GM18951 (cell line): ENCODE data around the gene ATP2B3.

Source experiments
- POLR2A ChIP-seq: IDR thresholded peaks from 4 replicates; pipeline ENCODE4 v1.6.1; 2011; ENCODE audit warnings: mild to moderate bottlenecking; ENCODE audit not compliant: insufficient read length, insufficient read depth; ENCODE audit errors: extremely low read depth
- in situ Hi-C: fragments of 300-500 bp; cut with MboI; formaldehyde crosslinking; loops from one replicate; pipeline ENCODE4 v1.12.0; 2022; ENCODE audit warnings: low sequenced_read_pairs, mixed read lengths, inconsistent platforms; ENCODE audit not compliant: unreplicated experiment

Gene ATP2B3

DNA sequence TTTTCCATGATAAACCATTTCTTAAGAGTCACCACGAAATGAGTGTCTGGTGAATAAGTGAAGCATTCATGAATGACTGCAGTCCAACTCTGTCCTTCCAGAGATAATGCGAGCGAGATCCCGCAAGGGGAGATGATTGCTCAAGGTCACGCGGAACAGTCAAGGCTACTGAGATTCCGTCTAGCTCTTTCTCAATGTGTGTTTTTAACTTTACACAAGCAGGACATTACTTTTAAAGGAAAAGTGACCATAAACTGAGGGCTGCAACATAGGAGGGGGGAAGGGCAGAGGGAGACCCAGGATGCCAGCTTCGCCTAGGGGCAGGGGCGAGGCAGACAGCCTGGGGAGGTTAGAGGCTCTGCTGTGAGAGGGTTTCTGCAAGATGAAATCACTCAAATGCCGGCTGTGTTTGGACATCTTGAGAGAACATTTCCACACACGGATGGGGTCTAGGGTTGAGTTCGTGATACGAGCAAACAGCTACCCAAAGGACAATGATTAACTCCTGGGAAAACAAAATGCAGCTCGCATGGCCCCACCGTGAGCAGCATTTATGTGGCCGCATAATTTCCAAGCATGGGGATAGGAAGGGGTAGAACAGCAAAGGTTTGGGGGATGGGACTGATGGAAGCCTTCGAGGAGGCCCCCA is 105.3 kb downstream of the ATP2B3 start:
- in situ Hi-C loops, result no loop called here
- no peak for TF ChIP-seq POLR2A

- TF ChIP-seq POLR2A, result no peak
- in situ Hi-C loops, result no loop called here
Observed at GRCh38 chrX:153623310-153624029, 106.0 kb downstream of the ATP2B3 start.

- no peak for TF ChIP-seq POLR2A
- in situ Hi-C loops, result no loop called here
Observed at GRCh38 chrX:153624196-153625091, 107.0 kb downstream of the ATP2B3 start.

DNA sequence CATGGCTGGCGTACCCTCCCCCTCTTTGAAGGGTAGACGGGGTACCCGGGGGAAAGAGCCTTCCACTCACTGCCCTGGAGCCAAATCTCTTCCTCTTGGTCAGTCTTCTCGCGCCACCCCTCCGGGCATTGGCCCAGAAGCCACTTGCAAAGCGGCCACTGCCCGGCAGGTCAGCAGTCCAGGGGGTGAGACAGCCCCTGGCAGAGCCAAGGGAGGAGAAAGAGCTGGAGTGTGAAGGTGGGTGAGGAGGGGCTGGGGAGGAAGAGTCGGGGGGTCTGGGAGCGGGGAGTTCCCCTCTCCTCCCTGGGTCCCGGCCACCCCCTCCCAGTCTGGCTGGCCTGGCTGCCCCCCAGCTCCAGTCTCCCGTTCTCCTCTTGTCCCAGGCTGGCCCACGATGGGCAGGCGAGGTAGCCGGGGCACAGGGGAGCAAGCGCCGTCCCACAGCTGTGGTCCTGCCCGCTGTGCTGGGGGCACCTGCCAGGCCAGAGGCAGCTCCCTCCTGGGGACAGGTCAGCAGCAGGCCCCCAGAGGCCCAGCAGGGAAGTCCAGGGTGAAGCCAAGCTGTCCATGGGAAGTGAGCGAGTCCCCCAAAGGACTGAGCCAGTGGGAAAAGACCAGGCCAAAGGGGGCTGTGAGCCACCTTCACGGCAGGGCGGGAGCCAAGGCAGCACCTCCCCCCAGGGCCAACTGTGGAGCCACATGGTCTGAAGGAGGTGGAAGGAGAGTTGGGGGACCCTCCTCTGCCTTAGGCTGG is 108.0 kb downstream of the ATP2B3 start:
- no peak for TF ChIP-seq POLR2A
- in situ Hi-C loops, result no loop called here

DNA sequence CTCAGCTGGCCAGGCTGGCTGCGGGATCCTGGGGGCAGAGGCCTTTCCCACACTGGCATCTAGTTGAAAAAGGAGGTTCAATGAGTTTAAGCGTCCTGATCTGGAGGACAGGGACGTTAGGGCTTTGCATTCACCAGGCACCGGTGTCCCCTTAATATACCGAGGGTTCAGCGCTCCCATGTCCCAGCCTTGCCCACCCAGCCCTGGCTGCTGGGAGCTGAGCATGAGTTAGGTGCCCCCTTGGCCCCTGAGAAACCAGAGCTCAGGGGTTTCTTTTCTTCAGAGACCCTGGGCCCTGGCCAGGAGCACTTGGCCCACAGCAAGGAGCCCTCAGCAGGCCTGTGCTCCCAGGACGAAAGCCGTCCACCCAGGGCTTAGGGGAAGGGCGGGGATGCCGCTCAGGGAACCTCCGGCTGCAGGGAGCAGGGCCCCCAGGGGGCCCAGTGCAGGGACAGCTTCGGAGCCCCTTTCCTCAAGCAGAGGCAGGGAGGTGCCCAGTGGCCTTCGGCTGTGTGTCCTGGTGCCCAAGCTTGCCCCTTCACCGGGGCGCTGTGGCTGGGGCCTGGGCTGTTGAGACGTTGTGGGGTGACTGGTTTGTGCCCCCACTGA is 108.7 kb downstream of the ATP2B3 start:
- in situ Hi-C loops, result no loop called here
- TF ChIP-seq POLR2A, result no peak

- in situ Hi-C loops, result no loop called here
Observed at GRCh38 chrX:153626863-153627674, 109.6 kb downstream of the ATP2B3 start.

DNA sequence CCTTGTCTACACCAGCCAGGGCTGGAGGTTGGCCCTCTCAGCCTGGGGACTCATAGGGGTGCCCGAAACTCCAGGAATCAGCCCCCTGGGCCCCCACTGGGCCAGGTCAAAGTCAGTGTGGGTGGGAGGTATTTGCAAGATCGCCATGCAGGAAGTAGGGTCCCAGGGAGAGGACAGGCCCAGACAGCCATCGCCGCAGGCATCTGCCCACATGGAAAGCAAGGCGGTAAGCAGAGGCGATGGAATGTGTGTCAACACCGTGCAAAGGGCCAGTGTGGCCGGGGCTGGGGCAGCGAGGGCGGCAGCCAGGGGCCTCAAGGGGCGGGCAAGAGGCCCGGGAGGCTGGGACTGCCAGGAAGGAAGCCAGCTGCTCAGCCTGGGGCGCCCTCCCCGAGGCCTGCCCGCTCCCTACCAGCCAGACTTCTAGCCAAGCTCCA is 110.3 kb downstream of the ATP2B3 start:
- in situ Hi-C loops, result no loop called here
- TF ChIP-seq POLR2A, result no peak

More at GRCh38 chrX:153626863-153627674, 109.6 kb downstream of the ATP2B3 start:
- no peak for TF ChIP-seq POLR2A

GRCh38 chrX:153628129-153628528 is 110.7 kb downstream of the ATP2B3 start:
- TF ChIP-seq POLR2A, result no peak
- in situ Hi-C loops, result no loop called here

GRCh38 chrX:153628665-153629064 is 111.2 kb downstream of the ATP2B3 start:
- TF ChIP-seq POLR2A, result no peak
- in situ Hi-C loops, result no loop called here

DNA sequence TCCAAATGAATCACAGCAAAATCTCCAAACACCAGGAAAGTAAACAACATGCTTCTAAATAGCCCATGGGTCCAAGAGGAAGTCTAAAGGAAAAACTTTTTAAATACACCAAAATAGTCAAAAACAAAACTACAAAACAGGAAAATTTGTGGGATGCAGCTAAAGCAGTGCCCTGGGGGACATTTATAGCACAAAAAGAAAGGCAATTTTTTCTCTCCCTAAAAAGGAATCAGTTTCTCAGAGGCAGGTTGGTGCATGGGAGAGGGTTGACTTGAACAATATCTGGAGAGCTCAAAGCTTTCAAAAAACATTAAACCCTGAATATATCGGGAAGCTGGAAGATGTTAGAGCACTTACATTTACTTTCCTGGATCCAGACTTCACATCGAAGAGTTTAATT is 113.9 kb downstream of the ATP2B3 start:
- TF ChIP-seq POLR2A, result no peak
- in situ Hi-C loops, result no loop called here

DNA sequence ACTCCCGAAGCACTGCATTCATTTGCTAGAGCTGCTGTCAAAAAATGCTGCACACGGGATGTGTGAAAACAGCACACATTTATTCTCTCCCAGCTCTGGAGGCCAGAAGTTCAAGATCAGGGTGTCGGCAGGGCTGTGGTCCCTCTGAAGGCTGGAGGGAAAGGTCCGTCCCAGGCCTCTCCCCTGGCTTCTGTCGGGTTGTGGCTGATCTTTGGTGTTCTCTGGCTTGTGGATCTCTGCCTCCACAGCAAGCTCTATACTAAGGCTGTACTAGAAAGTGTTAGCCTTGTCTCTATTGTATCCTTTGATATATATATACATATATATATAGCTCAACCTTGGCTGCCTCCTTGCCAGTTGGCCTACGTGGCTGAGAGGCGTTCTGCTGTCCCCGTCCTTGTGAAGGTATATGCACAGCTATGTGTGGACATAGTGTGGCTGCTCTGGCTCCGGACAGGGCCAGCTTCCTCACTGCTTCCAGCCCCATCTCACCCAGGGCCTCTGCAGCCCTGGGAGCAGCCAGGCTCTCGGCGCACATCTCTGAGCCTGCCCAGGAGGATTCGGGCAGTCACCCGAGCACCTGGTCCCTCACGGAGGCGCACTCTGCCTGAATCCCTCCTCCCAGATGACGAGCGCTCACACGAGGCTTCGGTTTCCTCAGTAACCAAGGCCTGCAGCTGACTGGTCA is 114.6 kb downstream of the ATP2B3 start:
- in situ Hi-C loops, result no loop called here
- no peak for TF ChIP-seq POLR2A
